Islet precursor cell (in vitro differentiated cells): ENCODE data around the gene CDKL2.

Experiments used
- DNase-seq: peaks from one replicate; pipeline ENCODE4 v3.0.0-alpha.2; 2018

Gene CDKL2

GRCh38 chr4:75637827-75638226, 7.5 kb upstream of the CDKL2 start:
- DNase-seq: no peak

GRCh38 chr4:75637176-75637575, 6.8 kb upstream of the CDKL2 start:
- no peak for DNase-seq

GRCh38 chr4:75634951-75635350, 4.6 kb upstream of the CDKL2 start:
- no peak for DNase-seq

GRCh38 chr4:75634281-75634680, 4.0 kb upstream of the CDKL2 start:
- DNase-seq: no peak

- no peak for DNase-seq
Measured at GRCh38 chr4:75633846-75634245, 3.5 kb upstream of the CDKL2 start.

- no peak for DNase-seq
Measured at GRCh38 chr4:75630937-75631329, 605 bp upstream of the CDKL2 start.

- no peak for DNase-seq
Measured at GRCh38 chr4:75629239-75629638, 1.1 kb downstream of the CDKL2 start.

- no peak for DNase-seq
Measured at GRCh38 chr4:75623026-75623425, 7.3 kb downstream of the CDKL2 start.

- DNase-seq: no peak
Measured at GRCh38 chr4:75621715-75622114, 8.6 kb downstream of the CDKL2 start.

- DNase-seq: no peak
Measured at GRCh38 chr4:75612306-75612705, 18.0 kb downstream of the CDKL2 start.

- no peak for DNase-seq
Measured at GRCh38 chr4:75605928-75606327, 24.4 kb downstream of the CDKL2 start.

- DNase-seq: no peak
Measured at GRCh38 chr4:75599647-75600046, 30.7 kb downstream of the CDKL2 start.

GRCh38 chr4:75598390-75598789, 31.9 kb downstream of the CDKL2 start:
- DNase-seq: no peak

GRCh38 chr4:75596061-75596460, 34.3 kb downstream of the CDKL2 start:
- no peak for DNase-seq

GRCh38 chr4:75593393-75593792, 36.9 kb downstream of the CDKL2 start:
- DNase-seq: no peak

- no peak for DNase-seq
Measured at GRCh38 chr4:75584067-75584466, 46.3 kb downstream of the CDKL2 start.

- no peak for DNase-seq
Measured at GRCh38 chr4:75567725-75568124, 62.6 kb downstream of the CDKL2 start.

GRCh38 chr4:75566911-75567310, 63.4 kb downstream of the CDKL2 start:
- DNase-seq: no peak

GRCh38 chr4:75565481-75565880, 64.8 kb downstream of the CDKL2 start:
- no peak for DNase-seq

GRCh38 chr4:75564023-75564422, 66.3 kb downstream of the CDKL2 start:
- no peak for DNase-seq

- DNase-seq: peak; percentile 95
Measured at GRCh38 chr4:75561789-75562188, 68.5 kb downstream of the CDKL2 start.

GRCh38 chr4:75557696-75558095, 72.6 kb downstream of the CDKL2 start:
- no peak for DNase-seq

GRCh38 chr4:75555294-75556164, 74.8 kb downstream of the CDKL2 start, which contains the start of gene ODAPH:
Gene ODAPH, plus strand, starts transcription at chr4:75556066. Its CDS starts 17 bp downstream, at chr4:75556083.
- peak; percentile 94 for DNase-seq

GRCh38 chr4:75552452-75552851, 77.9 kb downstream of the CDKL2 start:
- DNase-seq: no peak

GRCh38 chr4:75549019-75549418, 81.3 kb downstream of the CDKL2 start:
- DNase-seq: no peak
